Lower lobe of right lung (tissue), 2 donors: Measurements from ENCODE around the gene ANKK1. TPM values are rescaled to one million over a fixed set of nuclear protein-coding genes. Genes with fewer than 3 reads are reported as not detected.

Source experiments
- ATAC-seq, 2 donors: fragments of 200-7000 bp; cut with Tn5 transposase; one replicate each; pipeline ENCODE4 v1.9.1; 2020 to 2022; ENCODE audit warnings: mild to moderate bottlenecking in 2 of 2, moderate library complexity in 2 of 2
- DNase-seq: peaks from one replicate; pipeline ENCODE4 v3.0.0-alpha.2; 2020
- H3K27ac ChIP-seq: fragments of 200-600 bp; one replicate; pipeline ENCODE4 v1.8.0; 2022
- H3K27me3 ChIP-seq: fragments of 200-600 bp; one replicate; pipeline ENCODE4 v1.8.0; 2022; ENCODE audit warnings: low read depth
- H3K36me3 ChIP-seq: fragments of 200-600 bp; one replicate; pipeline ENCODE4 v1.8.0; 2022; ENCODE audit warnings: mild to moderate bottlenecking
- H3K4me1 ChIP-seq: fragments of 200-600 bp; one replicate; pipeline ENCODE4 v1.8.0; 2022
- H3K4me3 ChIP-seq: fragments of 200-600 bp; one replicate; pipeline ENCODE4 v1.8.0; 2022; ENCODE audit warnings: mild to moderate bottlenecking
- H3K9me3 ChIP-seq: fragments of 200-600 bp; one replicate; pipeline ENCODE4 v1.8.0; 2022
- intact Hi-C: fragments of 100-400 bp; cut with DNase I; formaldehyde crosslinking; loops from one replicate; pipeline ENCODE4 v1.11.0; 2022
- total RNA-seq: library from RNA; stranded (reverse); fragmentation: NEBNext Ultra II Directional; extraction: Animal tissue kit (Norgen Biotek cat#: 25700); gene quantifications from one replicate; pipeline ENCODE4 v1.2.1, GENCODE V29; 2021
- TF ChIP-seq, protein P1 (sequence below): fragments of 200-600 bp; IDR thresholded peaks from one replicate; pipeline ENCODE4 v1.8.0; 2022; ENCODE audit warnings: antibody characterized with exemption, mild to moderate bottlenecking
- donor health status: DM: no; HTN: yes; CAD: no; lungs with severe emphysema.

The ANKK1 gene
- total RNA-seq, 1 donor from 2014 or later, result 0.41 TPM

DNA sequence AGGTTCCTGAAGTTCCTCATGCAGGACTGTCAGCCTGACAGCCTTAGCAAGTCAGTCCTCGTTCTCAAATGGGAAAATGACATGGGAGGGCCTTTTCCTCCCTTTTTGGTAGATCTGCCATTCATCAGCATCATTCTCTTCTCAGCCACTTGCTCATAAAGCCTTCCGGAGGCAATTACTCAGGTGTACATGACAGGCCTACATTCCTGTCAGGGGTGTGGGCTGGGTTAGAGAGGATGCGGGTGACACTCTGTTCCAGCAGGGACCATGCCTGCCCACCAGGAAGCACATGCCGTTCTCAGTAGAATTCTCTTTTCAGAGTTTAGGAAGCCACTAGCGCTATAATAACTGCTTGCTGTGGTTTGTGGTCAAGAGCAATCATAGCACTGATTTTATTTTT is 24.2 kb upstream of the ANKK1 start:
- intact Hi-C loops, result no loop called here
- TF ChIP-seq, protein P1, sequence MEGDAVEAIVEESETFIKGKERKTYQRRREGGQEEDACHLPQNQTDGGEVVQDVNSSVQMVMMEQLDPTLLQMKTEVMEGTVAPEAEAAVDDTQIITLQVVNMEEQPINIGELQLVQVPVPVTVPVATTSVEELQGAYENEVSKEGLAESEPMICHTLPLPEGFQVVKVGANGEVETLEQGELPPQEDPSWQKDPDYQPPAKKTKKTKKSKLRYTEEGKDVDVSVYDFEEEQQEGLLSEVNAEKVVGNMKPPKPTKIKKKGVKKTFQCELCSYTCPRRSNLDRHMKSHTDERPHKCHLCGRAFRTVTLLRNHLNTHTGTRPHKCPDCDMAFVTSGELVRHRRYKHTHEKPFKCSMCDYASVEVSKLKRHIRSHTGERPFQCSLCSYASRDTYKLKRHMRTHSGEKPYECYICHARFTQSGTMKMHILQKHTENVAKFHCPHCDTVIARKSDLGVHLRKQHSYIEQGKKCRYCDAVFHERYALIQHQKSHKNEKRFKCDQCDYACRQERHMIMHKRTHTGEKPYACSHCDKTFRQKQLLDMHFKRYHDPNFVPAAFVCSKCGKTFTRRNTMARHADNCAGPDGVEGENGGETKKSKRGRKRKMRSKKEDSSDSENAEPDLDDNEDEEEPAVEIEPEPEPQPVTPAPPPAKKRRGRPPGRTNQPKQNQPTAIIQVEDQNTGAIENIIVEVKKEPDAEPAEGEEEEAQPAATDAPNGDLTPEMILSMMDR, result no peak
- Histone ChIP-seq H3K36me3 (peaks cover 97% of the 10 kb centered on the region), H3K27ac (no peak overlapping the region), H3K9me3 (no peaks in the 10 kb centered on the region), H3K4me1 (no peaks in the 10 kb centered on the region), H3K27me3 (no peaks in the 10 kb centered on the region), H3K4me3 (no peak overlapping the region)
- no peak for DNase-seq
- ATAC-seq, result no peak

DNA sequence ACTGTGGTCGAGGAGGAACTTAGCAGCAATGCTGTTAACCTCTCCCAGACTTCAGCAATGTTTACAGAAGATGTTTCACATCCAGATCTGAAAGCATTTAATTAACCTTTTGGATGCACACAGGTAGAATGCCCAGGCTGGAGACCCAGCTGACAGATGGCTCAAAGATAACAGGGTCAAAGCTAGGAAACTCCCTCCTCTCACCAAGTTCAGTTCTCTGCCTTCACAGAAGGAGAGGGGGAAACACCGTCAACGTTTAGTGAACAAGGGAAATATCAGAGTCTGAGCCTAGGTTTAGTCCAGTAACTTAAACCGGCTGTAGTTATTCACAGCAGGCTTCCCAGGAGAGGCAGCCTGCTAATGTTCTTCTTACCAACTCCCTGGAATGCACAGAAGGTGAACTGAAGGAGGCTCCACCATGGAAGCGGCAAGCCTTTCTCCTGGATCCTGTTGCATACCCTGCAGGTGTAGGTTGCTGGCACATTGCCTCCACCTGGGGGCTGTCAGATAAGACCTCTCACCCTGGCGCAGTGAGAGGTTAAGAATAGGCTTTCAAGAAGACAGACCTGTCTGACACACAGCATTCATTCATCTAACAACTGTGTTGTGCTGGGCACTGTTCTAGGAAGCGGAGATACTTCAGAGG is 23.5 kb upstream of the ANKK1 start:
- TF ChIP-seq, protein P1, result no peak
- no peaks in the 10 kb centered on the region for H3K4me1 ChIP-seq
- H3K27ac ChIP-seq, result no peak overlapping the region
- ATAC-seq (no peak), DNase-seq (no peak)
- intact Hi-C loops, result no loop called here
- no peaks in the 10 kb centered on the region for H3K27me3 ChIP-seq
- peaks cover 97% of the 10 kb centered on the region for H3K36me3 ChIP-seq
- no peaks in the 10 kb centered on the region for H3K9me3 ChIP-seq
- H3K4me3 ChIP-seq, result no peak overlapping the region

DNA sequence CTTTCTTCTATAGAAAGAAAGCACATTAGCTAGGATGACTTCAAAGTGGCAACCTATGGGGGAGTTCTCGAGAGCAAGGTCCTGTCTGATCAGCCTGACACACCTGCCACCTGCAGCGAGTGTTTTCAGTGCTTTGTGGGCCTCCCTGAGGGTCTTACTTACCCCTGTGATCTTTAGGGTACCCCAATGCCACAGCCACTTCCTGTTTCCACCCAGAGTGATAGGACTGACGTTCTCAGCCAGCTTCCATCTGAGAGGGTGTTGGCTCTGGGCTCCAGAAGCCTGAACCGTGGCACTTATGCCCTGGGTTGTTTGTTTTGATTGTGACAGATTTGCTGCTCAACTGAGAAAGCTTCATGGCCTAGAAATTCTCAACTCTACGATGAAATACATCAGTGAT is 21.7 kb upstream of the ANKK1 start:
- Histone ChIP-seq H3K4me3 (no peak overlapping the region), H3K9me3 (no peaks in the 10 kb centered on the region), H3K4me1 (no peaks in the 10 kb centered on the region), H3K27me3 (no peaks in the 10 kb centered on the region), H3K27ac (no peak overlapping the region), H3K36me3 (peaks cover 85% of the 10 kb centered on the region)
- ATAC-seq (no peak), DNase-seq (no peak)
- TF ChIP-seq, protein P1, result no peak
- intact Hi-C loops, result no loop called here

DNA sequence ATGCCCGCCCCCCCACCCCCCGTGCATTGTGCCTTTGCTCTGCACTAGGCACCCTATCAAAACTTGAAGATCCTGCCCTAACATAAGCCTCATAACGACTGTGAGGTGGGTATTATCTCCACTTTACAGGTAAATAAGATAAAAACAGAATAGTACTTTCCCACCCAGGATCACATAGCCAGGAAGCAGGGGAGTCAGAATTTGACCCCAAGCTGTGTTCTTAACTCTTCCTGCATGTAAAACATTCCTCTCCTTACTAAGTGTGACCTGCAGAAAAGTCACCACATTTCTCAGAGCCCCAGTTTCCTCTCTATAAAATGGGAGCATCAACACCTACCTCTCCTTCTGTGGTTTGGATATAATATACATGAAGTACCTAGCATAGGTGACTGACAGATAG is 18.2 kb upstream of the ANKK1 start:
- Histone ChIP-seq H3K4me3 (no peak overlapping the region), H3K4me1 (no peaks in the 10 kb centered on the region), H3K27ac (no peak overlapping the region), H3K9me3 (no peaks in the 10 kb centered on the region), H3K27me3 (no peaks in the 10 kb centered on the region), H3K36me3 (peaks cover 51% of the 10 kb centered on the region)
- no peak for ATAC-seq
- no peak for DNase-seq
- intact Hi-C loops, result no loop called here
- TF ChIP-seq, protein P1, result no peak

DNA sequence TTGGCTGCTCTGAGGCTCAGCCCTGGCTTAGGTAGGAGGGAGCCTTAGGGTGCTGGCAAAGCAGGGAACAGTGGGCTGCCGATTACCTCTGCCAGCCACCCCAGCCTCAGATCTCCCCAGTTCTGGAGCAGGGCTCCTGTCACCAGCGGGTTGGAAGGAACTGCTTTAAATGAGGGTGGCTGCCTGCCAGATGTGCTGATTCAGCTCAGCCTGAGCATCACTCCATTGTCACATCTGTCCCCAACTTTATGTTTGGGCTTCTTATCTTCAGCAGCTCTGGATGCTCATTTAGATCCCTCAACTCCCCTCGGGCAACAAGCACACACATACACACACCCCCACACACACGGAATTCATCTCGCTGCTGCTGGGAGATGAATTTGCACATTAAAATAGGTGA is 16.9 kb upstream of the ANKK1 start:
- TF ChIP-seq, protein P1, result no peak
- no peaks in the 10 kb centered on the region for H3K27me3 ChIP-seq
- H3K4me3 ChIP-seq, result no peak overlapping the region
- ATAC-seq, result no peak
- H3K36me3 ChIP-seq, result peaks cover 39% of the 10 kb centered on the region
- H3K9me3 ChIP-seq, result no peaks in the 10 kb centered on the region
- DNase-seq, result no peak
- H3K27ac ChIP-seq, result no peak overlapping the region
- intact Hi-C loops, result no loop called here
- H3K4me1 ChIP-seq, result no peaks in the 10 kb centered on the region
